BE2C (cell line): Measurements from ENCODE around the gene ERF.

ENCODE experiments used
- DNase-seq: peaks from one replicate; pipeline ENCODE4 v3.0.0-alpha.2; 2020
- H3K27me3 ChIP-seq: fragments of 250-450 bp; sonication (Bioruptor Pico); 2 replicates; pipeline ENCODE4 v1.5.1; 2020; ENCODE audit warnings: mild to moderate bottlenecking
- H3K36me3 ChIP-seq: fragments of 250-450 bp; sonication (Bioruptor Pico); 2 replicates; pipeline ENCODE4 v1.5.1; 2020; ENCODE audit warnings: mild to moderate bottlenecking
- H3K4me1 ChIP-seq: fragments of 250-450 bp; sonication (Bioruptor Pico); 2 replicates; pipeline ENCODE4 v1.5.1; 2020
- H3K4me3 ChIP-seq: 2 replicates; pipeline ENCODE4 v1.5.1; 2011; ENCODE audit warnings: low read depth, low read length
- H3K9me3 ChIP-seq: fragments of 250-450 bp; sonication (Bioruptor Pico); 2 replicates; pipeline ENCODE4 v1.5.1; 2020
- CTCF ChIP-seq: IDR thresholded peaks from 2 replicates; pipeline ENCODE4 v1.5.1; 2012; ENCODE audit warnings: mild to moderate bottlenecking, low read depth, low read length

The ERF gene

GRCh38 chr19:42282819-42283187 is 27.9 kb upstream of the ERF start:
- TF ChIP-seq CTCF: no peak
- no peak for DNase-seq
- peak overlapping the region; percentile 51; the same call in 1 of the 2 replicates for H3K4me3 ChIP-seq

GRCh38 chr19:42281827-42282762 is 27.2 kb upstream of the ERF start:
- TF ChIP-seq CTCF: no peak
- Histone ChIP-seq H3K27me3 (no peaks in the 10 kb centered on the region), H3K4me1 (peaks cover 46% of the 10 kb centered on the region), H3K36me3 (peaks cover 5% of the 10 kb centered on the region), H3K4me3 (peak overlapping the region; percentile 79), H3K9me3 (no peaks in the 10 kb centered on the region)
- peak; percentile 66 for DNase-seq

More at GRCh38 chr19:42282819-42283187, 27.9 kb upstream of the ERF start:
- H3K9me3 ChIP-seq: no peaks in the 10 kb centered on the region
- H3K27me3 ChIP-seq: no peaks in the 10 kb centered on the region
- H3K4me1 ChIP-seq: peaks cover 45% of the 10 kb centered on the region
- H3K36me3 ChIP-seq: peaks cover 12% of the 10 kb centered on the region

GRCh38 chr19:42281146-42281826 is 26.4 kb upstream of the ERF start:
- no peaks in the 10 kb centered on the region for H3K9me3 ChIP-seq
- H3K27me3 ChIP-seq: no peaks in the 10 kb centered on the region
- peak overlapping the region; percentile 79 for H3K4me3 ChIP-seq
- peak; percentile 70 for DNase-seq
- H3K4me1 ChIP-seq: peaks cover 42% of the 10 kb centered on the region
- peaks cover 6% of the 10 kb centered on the region; the same call in 1 of the 2 replicates for H3K36me3 ChIP-seq
- no peak for TF ChIP-seq CTCF

- no peak for TF ChIP-seq CTCF
- peaks cover 42% of the 10 kb centered on the region for H3K4me1 ChIP-seq
- DNase-seq: no peak
- H3K4me3 ChIP-seq: peak overlapping the region; percentile 79
- no peaks in the 10 kb centered on the region for H3K27me3 ChIP-seq
- H3K36me3 ChIP-seq: peaks cover 7% of the 10 kb centered on the region; the same call in 1 of the 2 replicates
- no peaks in the 10 kb centered on the region for H3K9me3 ChIP-seq
These were observed 25.9 kb upstream of the ERF start for GRCh38 chr19:42280815-42281145.

- DNase-seq: peak; percentile 95
These were observed 25.2 kb upstream of the ERF start for GRCh38 chr19:42279902-42280814.

More at GRCh38 chr19:42279902-42280814, 25.2 kb upstream of the ERF start:
- peaks cover 42% of the 10 kb centered on the region for H3K4me1 ChIP-seq
- H3K36me3 ChIP-seq: peaks cover 7% of the 10 kb centered on the region; the same call in 1 of the 2 replicates
- TF ChIP-seq CTCF: peak; percentile 86
- peak overlapping the region; percentile 79 for H3K4me3 ChIP-seq
- no peaks in the 10 kb centered on the region for H3K9me3 ChIP-seq
- H3K27me3 ChIP-seq: no peaks in the 10 kb centered on the region
